ENCODE results near the gene RPP25.

RPP25 gene, protein sequence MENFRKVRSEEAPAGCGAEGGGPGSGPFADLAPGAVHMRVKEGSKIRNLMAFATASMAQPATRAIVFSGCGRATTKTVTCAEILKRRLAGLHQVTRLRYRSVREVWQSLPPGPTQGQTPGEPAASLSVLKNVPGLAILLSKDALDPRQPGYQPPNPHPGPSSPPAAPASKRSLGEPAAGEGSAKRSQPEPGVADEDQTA

DNA sequence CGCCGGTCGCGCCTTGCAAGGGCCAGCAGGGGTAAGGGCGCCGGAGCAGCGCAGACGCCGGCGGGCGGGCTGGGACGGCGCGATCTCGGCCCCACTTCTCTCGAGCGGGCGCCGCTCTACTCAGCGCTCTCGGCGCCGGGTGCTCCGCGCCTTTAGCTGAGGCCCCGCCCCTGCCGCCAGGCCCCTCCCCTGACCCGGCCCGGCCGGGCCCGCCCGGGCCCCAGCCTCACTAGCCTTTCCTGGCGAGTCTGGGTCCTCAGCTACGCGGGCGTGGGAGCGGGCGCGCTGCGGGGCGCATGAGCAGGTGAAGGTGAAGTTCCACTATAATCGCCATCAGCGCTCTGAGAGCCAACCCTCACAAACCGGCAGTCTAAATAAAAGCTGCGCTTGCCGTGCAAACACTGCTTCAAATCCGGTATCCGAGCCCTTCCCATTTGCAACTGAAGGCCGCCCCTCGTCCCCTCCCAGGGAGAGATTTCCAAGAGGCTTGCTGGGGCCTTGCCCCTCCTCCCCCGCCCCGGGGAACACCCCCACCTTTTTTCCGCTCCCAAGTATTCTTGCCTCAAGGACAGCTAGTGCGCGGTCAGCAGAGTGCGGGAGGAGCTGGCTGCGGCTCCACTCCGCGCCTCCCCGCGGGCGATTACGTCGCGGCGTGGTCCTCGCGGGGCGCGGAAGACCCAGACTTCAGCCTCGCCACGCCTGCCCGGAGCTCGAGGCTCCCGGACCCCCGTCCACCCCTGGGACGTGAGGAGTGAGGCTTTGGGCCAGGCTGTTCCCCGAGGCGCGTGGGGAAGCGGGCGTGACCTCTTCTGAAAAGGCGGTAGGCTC is at the start of gene RPP25:
Gene RPP25, minus strand, starts transcription at position 125 of the 828 bp plus-strand sequence. CDS start 189 bp downstream, outside the sequence.
- TF ChIP-seq, protein P1, sequence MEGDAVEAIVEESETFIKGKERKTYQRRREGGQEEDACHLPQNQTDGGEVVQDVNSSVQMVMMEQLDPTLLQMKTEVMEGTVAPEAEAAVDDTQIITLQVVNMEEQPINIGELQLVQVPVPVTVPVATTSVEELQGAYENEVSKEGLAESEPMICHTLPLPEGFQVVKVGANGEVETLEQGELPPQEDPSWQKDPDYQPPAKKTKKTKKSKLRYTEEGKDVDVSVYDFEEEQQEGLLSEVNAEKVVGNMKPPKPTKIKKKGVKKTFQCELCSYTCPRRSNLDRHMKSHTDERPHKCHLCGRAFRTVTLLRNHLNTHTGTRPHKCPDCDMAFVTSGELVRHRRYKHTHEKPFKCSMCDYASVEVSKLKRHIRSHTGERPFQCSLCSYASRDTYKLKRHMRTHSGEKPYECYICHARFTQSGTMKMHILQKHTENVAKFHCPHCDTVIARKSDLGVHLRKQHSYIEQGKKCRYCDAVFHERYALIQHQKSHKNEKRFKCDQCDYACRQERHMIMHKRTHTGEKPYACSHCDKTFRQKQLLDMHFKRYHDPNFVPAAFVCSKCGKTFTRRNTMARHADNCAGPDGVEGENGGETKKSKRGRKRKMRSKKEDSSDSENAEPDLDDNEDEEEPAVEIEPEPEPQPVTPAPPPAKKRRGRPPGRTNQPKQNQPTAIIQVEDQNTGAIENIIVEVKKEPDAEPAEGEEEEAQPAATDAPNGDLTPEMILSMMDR (IDR thresholded peaks at IDR 0.05; ENCODE audit: low read depth, low read length) = no peak
- peak within 1 kb of the TSS; percentile 57 to 72 for H3K4me3 ChIP-seq (replicated peaks in 1 of 2; ENCODE audit: low read depth in 2 of 2, low read length in 2 of 2)
- DNase-seq (ENCODE audit: low read depth in 2 of 2) = peak; percentile 82 to 90

DNA sequence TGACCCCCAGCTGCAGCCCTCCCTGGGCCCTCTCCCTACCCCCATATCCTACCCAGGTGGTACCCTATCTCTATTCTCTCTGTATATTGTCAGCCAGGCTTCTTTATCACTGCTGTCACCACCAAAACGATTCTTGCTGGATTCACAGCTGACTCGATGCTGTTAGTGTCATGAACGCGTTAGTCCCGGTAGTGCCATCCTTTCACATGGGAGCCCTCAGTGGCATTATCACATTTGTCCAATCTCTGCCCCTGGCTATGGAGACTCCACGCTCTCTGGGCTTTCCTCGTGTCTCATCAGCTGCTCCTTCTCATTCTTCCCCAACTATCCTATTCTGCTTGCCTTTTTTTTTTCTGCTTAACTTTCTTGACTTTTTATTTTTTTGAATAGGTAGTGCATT is 45.8 kb upstream of the RPP25 start:
- TF ChIP-seq, protein P1 (IDR thresholded peaks at IDR 0.05; ENCODE audit: low read depth, low read length) = no peak
- H3K4me3 ChIP-seq (replicated peaks in 1 of 2; ENCODE audit: low read depth in 2 of 2, low read length in 2 of 2) = no peak overlapping the region
- no peak for DNase-seq (ENCODE audit: low read depth in 2 of 2)

DNA sequence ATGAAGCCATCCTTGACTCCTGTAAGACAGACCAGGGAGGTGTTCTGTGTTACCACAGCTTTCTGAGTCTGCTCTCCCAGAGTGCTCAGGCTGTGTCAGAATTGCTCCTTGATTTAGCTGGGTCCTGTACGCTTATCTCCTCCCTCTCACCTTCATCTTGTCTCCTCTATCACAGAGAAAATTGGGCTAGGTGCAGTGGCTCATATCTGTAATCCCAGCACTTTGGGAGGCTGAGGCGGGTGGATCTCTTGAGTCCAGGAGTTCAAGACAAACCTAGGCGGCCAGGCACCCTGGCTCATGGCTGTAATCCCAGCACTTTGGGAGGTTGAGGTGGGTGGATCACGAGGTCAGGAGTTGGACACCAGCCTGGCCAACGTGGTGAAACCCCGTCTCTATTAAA is 44.7 kb upstream of the RPP25 start:
- H3K4me3 ChIP-seq (replicated peaks in 1 of 2; ENCODE audit: low read depth in 2 of 2, low read length in 2 of 2) = no peak overlapping the region
- TF ChIP-seq, protein P1 (IDR thresholded peaks at IDR 0.05; ENCODE audit: low read depth, low read length) = no peak
- DNase-seq (ENCODE audit: low read depth in 2 of 2) = no peak

DNA sequence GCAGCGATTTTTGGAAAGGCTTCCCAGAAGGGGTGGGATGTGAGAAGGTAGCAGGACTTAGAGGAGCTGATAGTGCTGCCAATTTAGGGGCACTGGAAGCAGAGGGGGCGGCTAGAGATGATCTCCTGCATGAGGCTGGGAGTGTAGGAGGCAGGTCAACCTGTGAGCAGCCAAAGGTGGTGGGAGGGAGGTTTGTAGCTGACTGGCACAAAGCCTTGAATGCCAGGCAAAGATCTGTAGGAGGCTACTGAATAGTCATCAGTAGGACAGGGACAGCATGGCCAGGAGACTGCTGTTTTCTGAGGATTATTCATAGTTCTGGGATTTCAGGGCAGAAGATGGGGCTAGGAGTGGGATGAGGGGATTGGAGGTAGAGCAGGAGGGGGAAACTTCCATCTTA is 41.0 kb upstream of the RPP25 start:
- no peak overlapping the region for H3K4me3 ChIP-seq (replicated peaks in 1 of 2; ENCODE audit: low read depth in 2 of 2, low read length in 2 of 2)
- DNase-seq (ENCODE audit: low read depth in 2 of 2) = no peak
- TF ChIP-seq, protein P1 (IDR thresholded peaks at IDR 0.05; ENCODE audit: low read depth, low read length) = no peak

DNA sequence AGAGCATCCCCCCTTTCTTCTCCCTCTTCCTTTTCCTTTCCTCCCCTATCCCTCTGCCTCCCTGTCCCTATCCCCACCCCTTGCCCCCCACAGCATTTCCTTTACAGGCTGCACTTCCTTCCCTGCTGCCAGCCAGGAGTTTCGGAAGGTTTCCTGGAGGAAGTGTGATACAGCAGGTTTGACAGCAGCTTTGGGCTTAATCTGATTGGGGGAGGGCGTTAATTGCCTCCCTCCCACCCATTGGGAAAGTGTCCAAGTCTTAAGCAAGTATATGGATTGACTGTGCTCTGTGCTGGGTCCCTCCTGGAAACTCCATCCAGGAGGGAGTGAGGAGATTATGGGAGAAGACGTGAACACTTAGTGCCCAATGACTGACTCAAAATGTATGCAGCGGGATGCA is 40.6 kb upstream of the RPP25 start:
- TF ChIP-seq, protein P1 (IDR thresholded peaks at IDR 0.05; ENCODE audit: low read depth, low read length) = no peak
- DNase-seq (ENCODE audit: low read depth in 2 of 2) = peak in 1 of 2 donors; percentile 16
- H3K4me3 ChIP-seq (replicated peaks in 1 of 2; ENCODE audit: low read depth in 2 of 2, low read length in 2 of 2) = no peak overlapping the region

DNA sequence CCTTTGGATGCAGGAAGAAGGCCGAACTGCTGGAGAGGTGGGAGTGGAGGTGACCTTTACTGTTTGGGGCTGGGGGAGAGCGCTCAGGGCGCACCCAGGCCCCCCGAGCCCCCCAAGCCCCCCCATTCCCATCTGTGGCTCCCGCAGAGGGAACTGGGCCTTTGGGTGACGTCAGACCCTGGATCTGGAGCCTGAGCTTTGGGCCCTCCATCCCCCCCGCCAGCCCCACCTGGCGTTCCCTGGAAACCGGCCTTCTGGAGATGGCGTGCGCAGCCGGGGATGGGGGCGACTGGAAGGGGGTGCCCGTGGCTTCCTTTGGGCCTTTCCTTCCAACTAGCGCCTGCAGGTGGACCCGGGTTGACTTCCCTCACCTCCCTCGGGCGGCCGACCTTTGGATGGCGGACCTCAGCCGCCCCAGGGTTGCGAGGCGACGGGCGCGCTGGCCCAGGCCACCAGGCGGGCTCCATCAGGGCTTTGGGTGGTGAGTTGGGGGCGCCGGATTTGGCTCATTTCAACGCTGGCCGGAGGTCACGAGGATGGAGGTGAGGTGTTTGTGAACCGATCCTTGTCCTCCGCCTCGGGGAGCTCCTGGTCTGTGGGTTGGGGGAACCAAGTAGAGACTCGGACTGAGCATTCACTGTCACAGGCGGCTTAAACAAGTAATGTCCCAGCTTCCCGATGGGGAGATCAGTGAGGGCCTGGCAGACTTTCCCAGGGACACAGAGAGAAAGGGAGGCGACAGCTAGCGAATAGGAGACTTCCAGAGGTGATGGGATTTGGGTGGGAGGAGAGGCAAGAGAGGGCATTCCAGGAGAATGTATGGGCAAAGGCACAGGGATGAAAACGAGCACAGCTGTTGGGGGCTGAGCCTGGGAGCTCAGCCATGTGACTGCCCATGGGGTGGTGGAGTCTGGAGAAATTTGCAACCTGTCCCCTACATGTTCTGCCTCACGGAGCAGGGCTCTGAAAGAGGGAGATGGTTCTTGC is 39.5 kb upstream of the RPP25 start:
- DNase-seq (ENCODE audit: low read depth in 2 of 2) = no peak
- H3K4me3 ChIP-seq (replicated peaks in 1 of 2; ENCODE audit: low read depth in 2 of 2, low read length in 2 of 2) = peak overlapping the region; percentile 63 to 67

More for the DNA sequence above, 39.5 kb upstream of the RPP25 start:
- TF ChIP-seq, protein P1 (IDR thresholded peaks at IDR 0.05; ENCODE audit: low read depth, low read length) = no peak
